Stimulated activated CD8-positive, alpha-beta memory T cell treated with anti-CD3 and anti-CD28 coated beads, Interleukin-15, amount 100 ng/mL, for 1 hour (primary cell): ENCODE measurements around the gene TMEM178B.
"Not testable (repeated sequence)": the region's sequence is repeated elsewhere in the genome, so short reads cannot be mapped to it uniquely, and the experiment has no call there.

Experiments used
- DNase-seq: peaks from one replicate; pipeline ENCODE4 v3.0.0-alpha.2; 2020; ENCODE audit warnings: low read depth

The TMEM178B gene

GRCh38 chr7:141184532-141185190 is 110.8 kb downstream of the TMEM178B start:
- DNase-seq = no peak

- DNase-seq = no peak
Observed at GRCh38 chr7:141185369-141185967, 111.6 kb downstream of the TMEM178B start.

GRCh38 chr7:141189231-141189630 is 115.4 kb downstream of the TMEM178B start:
- DNase-seq = no peak

- DNase-seq = no peak
Observed at GRCh38 chr7:141190495-141190894, 116.6 kb downstream of the TMEM178B start.

- no peak for DNase-seq
Observed at GRCh38 chr7:141191277-141191676, 117.4 kb downstream of the TMEM178B start.

- no peak for DNase-seq
Observed at GRCh38 chr7:141193066-141193465, 119.2 kb downstream of the TMEM178B start.

GRCh38 chr7:141195722-141196121 is 121.9 kb downstream of the TMEM178B start:
- DNase-seq = not testable (repeated sequence)

GRCh38 chr7:141198194-141198958 is 124.5 kb downstream of the TMEM178B start:
- DNase-seq = no peak

- no peak for DNase-seq
Observed at GRCh38 chr7:141200191-141201108, 126.6 kb downstream of the TMEM178B start.

- DNase-seq = no peak
Observed at GRCh38 chr7:141201145-141201885, 127.5 kb downstream of the TMEM178B start.

GRCh38 chr7:141202535-141202934 is 128.7 kb downstream of the TMEM178B start:
- no peak for DNase-seq

- no peak for DNase-seq
Observed at GRCh38 chr7:141203177-141203576, 129.3 kb downstream of the TMEM178B start.

- DNase-seq = no peak
Observed at GRCh38 chr7:141203586-141203985, 129.7 kb downstream of the TMEM178B start.

GRCh38 chr7:141207661-141208060 is 133.8 kb downstream of the TMEM178B start:
- DNase-seq = no peak

- DNase-seq = no peak
Observed at GRCh38 chr7:141208539-141208938, 134.7 kb downstream of the TMEM178B start.

- DNase-seq = no peak
Observed at GRCh38 chr7:141209454-141209853, 135.6 kb downstream of the TMEM178B start.

GRCh38 chr7:141210862-141211261 is 137.0 kb downstream of the TMEM178B start:
- DNase-seq = no peak

GRCh38 chr7:141213226-141213625 is 139.4 kb downstream of the TMEM178B start:
- no peak for DNase-seq

GRCh38 chr7:141217938-141218337 is 144.1 kb downstream of the TMEM178B start:
- no peak for DNase-seq

GRCh38 chr7:141218941-141219340 is 145.1 kb downstream of the TMEM178B start:
- no peak for DNase-seq

- DNase-seq = no peak
Observed at GRCh38 chr7:141220263-141220880, 146.5 kb downstream of the TMEM178B start.
